Spleen (tissue), 7 donors: ENCODE data around the gene EXOSC5.

Experiments
- POLR2A ChIP-seq, 3 donors: fragments of 450-650 bp; IDR thresholded peaks; one replicate each; pipeline ENCODE4 v1.5.1; 2017; ENCODE audit warnings: antibody characterized with exemption in 3 of 3, mild to moderate bottlenecking in 1 of 3
- POLR2AphosphoS5 ChIP-seq, 3 donors: sonication (generic); formaldehyde crosslinking; IDR thresholded peaks; one replicate each; pipeline ENCODE4 v1.5.1; 2017; ENCODE audit warnings: antibody characterized with exemption in 3 of 3
- TF ChIP-seq, protein P1 (sequence below), 11 experiments: fragments of 200-600 bp in 7 of 11; fragments of 450-650 bp in 4 of 11; sonication (generic) in 4 of 11; IDR thresholded peaks in 8 of 11; conservative IDR thresholded peaks in 3 of 11; 1 replicate in 7 of 11; 2 replicates in 4 of 11; pipeline versions ENCODE4 v1.4.0 to v1.8.0; 2016 to 2021; ENCODE audit warnings: antibody characterized with exemption in 11 of 11, inconsistent platforms in 4 of 11, mild to moderate bottlenecking in 1 of 11
- donor health status: DM: no; HTN: no; CAD: no; lungs with moderate emphysema.
- donor health status: DM: no; HTN: no; CAD: no.
- donor health status: DM: no; HTN: no; CAD: no.

- TF ChIP-seq POLR2AphosphoS5 (IDR thresholded peaks at IDR 0.05) (no peak), POLR2A (IDR thresholded peaks at IDR 0.05) (no peak)
- TF ChIP-seq, protein P1, sequence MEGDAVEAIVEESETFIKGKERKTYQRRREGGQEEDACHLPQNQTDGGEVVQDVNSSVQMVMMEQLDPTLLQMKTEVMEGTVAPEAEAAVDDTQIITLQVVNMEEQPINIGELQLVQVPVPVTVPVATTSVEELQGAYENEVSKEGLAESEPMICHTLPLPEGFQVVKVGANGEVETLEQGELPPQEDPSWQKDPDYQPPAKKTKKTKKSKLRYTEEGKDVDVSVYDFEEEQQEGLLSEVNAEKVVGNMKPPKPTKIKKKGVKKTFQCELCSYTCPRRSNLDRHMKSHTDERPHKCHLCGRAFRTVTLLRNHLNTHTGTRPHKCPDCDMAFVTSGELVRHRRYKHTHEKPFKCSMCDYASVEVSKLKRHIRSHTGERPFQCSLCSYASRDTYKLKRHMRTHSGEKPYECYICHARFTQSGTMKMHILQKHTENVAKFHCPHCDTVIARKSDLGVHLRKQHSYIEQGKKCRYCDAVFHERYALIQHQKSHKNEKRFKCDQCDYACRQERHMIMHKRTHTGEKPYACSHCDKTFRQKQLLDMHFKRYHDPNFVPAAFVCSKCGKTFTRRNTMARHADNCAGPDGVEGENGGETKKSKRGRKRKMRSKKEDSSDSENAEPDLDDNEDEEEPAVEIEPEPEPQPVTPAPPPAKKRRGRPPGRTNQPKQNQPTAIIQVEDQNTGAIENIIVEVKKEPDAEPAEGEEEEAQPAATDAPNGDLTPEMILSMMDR (IDR thresholded peaks at IDR 0.05 in 8 of 11, conservative IDR thresholded peaks at IDR 0.05 in 3 of 11): no peak
Measured at GRCh38 chr19:41372501-41372900, 24.7 kb downstream of the EXOSC5 start.
